Measurements from ENCODE around the gene ZFYVE1.

DNA sequence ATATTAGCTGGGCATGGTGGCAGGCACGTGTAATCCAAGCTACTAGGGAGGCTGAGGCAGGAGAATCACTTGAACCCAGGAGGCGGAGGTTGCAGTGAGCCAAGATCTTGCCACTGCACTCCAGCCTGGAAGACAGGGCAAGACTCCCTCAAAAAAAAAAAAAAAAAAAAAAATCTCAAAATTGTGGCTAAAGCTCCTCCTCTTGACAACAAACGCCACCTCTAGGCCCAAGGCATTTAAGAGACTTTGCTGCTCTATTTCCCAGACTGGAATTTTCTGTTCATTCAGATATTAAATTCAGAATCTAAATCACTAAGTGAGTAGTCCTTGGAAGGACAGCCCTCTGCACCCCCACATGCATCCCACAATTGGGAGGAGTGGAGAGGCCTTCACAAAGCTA is 1.4 kb downstream of the ZFYVE1 start:
- TF ChIP-seq, protein P1, sequence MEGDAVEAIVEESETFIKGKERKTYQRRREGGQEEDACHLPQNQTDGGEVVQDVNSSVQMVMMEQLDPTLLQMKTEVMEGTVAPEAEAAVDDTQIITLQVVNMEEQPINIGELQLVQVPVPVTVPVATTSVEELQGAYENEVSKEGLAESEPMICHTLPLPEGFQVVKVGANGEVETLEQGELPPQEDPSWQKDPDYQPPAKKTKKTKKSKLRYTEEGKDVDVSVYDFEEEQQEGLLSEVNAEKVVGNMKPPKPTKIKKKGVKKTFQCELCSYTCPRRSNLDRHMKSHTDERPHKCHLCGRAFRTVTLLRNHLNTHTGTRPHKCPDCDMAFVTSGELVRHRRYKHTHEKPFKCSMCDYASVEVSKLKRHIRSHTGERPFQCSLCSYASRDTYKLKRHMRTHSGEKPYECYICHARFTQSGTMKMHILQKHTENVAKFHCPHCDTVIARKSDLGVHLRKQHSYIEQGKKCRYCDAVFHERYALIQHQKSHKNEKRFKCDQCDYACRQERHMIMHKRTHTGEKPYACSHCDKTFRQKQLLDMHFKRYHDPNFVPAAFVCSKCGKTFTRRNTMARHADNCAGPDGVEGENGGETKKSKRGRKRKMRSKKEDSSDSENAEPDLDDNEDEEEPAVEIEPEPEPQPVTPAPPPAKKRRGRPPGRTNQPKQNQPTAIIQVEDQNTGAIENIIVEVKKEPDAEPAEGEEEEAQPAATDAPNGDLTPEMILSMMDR (conservative IDR thresholded peaks at IDR 0.05; ENCODE audit: low read length): no peak
- no peak for TF ChIP-seq EZH2phosphoT487 (IDR thresholded peaks at IDR 0.05; ENCODE audit: borderline replicate concordance, low read depth, low read length)

Measured in OCI-LY7 (cell line).